HG02884 (cell line): ENCODE measurements around the gene AGO4.
"Not testable (repeated sequence)": the region's sequence is repeated elsewhere in the genome, so short reads cannot be mapped to it uniquely, and the experiment has no call there.

ENCODE experiments used
- ATAC-seq: cut with Tn5 transposase; IDR thresholded peaks from one replicate; pipeline ENCODE4 v1.9.1; 2021; ENCODE audit warnings: mild to moderate bottlenecking, moderate library complexity; ENCODE audit not compliant: unreplicated experiment

The AGO4 gene

GRCh38 chr1:35807614-35808449 lies at the start of gene AGO4:
Gene AGO4, plus strand, starts transcription at chr1:35808016. Its CDS starts 401 bp downstream, at chr1:35808417.
- ATAC-seq = no peak

GRCh38 chr1:35762141-35762540 lies 45.7 kb upstream of the AGO4 start:
- no peak for ATAC-seq

- ATAC-seq = no peak
Measured at GRCh38 chr1:35763201-35763600, 44.6 kb upstream of the AGO4 start.

- no peak for ATAC-seq
Measured at GRCh38 chr1:35764283-35764682, 43.5 kb upstream of the AGO4 start.

GRCh38 chr1:35768350-35769187 lies 39.2 kb upstream of the AGO4 start:
- no peak for ATAC-seq

GRCh38 chr1:35769188-35769758 lies 38.5 kb upstream of the AGO4 start:
- peak; percentile 68 for ATAC-seq

GRCh38 chr1:35773711-35774110 lies 34.1 kb upstream of the AGO4 start:
- ATAC-seq = no peak

- ATAC-seq = not testable (repeated sequence)
Measured at GRCh38 chr1:35776172-35776571, 31.6 kb upstream of the AGO4 start.

GRCh38 chr1:35777109-35777508 lies 30.7 kb upstream of the AGO4 start:
- no peak for ATAC-seq

GRCh38 chr1:35783055-35783583 lies 24.7 kb upstream of the AGO4 start:
- ATAC-seq = no peak

GRCh38 chr1:35784364-35784763 lies 23.5 kb upstream of the AGO4 start:
- not testable (repeated sequence) for ATAC-seq

GRCh38 chr1:35788139-35788538 lies 19.7 kb upstream of the AGO4 start:
- no peak for ATAC-seq

GRCh38 chr1:35790670-35791069 lies 17.1 kb upstream of the AGO4 start:
- no peak for ATAC-seq

- ATAC-seq = no peak
Measured at GRCh38 chr1:35795295-35795694, 12.5 kb upstream of the AGO4 start.

GRCh38 chr1:35797380-35797779 lies 10.4 kb upstream of the AGO4 start:
- ATAC-seq = no peak

- not testable (repeated sequence) for ATAC-seq
Measured at GRCh38 chr1:35798019-35798418, 9.8 kb upstream of the AGO4 start.

GRCh38 chr1:35800167-35800887 lies 7.5 kb upstream of the AGO4 start:
- not testable (repeated sequence) for ATAC-seq

GRCh38 chr1:35808450-35809113 lies 766 bp downstream of the AGO4 start:
- ATAC-seq = no peak

GRCh38 chr1:35809114-35810095 lies 1.6 kb downstream of the AGO4 start:
- ATAC-seq = no peak
